Frontal cortex (tissue), 1 donor: ENCODE measurements around the gene PARK7. TPM values are rescaled to one million over a fixed set of nuclear protein-coding genes. Genes with fewer than 3 reads are reported as not detected.

Experiments
- small RNA-seq: library from RNA; depleted of rRNA; stranded (forward); fragments of <200 nt; gene quantifications from one replicate; pipeline ENCODE3, GENCODE V24; 2014
- total RNA-seq: library from RNA; depleted of rRNA; stranded (reverse); fragments of >200 nt; gene quantifications from one replicate; pipeline ENCODE4 v1.2.3, GENCODE V29; 2014

PARK7 gene
- total RNA-seq, 1 donor from 2014 or later, result 160 TPM

Small RNAs within 50 kb of the gene (small RNA-seq; reads per million reads assigned to genes)
- not detected for gene RF00019

Other genes with a start within 250 kb of the PARK7 start
- gene VAMP3, start 190.4 kb upstream of the PARK7 start, total RNA-seq, result 28.9 TPM
- 3.7 TPM for gene PER3, start 177.4 kb upstream of the PARK7 start, total RNA-seq
- gene UTS2, start 108.6 kb upstream of the PARK7 start, total RNA-seq, result not detected
- not detected for gene TNFRSF9, start 20.9 kb upstream of the PARK7 start, total RNA-seq
- gene ERRFI1, start 64.6 kb downstream of the PARK7 start, total RNA-seq, result 20.4 TPM